Measurements from ENCODE around the gene GATA1.
"Not testable (repeated sequence)": the region's sequence is repeated elsewhere in the genome, so short reads cannot be mapped to it uniquely, and the experiment has no call there.

GATA1 gene

DNA sequence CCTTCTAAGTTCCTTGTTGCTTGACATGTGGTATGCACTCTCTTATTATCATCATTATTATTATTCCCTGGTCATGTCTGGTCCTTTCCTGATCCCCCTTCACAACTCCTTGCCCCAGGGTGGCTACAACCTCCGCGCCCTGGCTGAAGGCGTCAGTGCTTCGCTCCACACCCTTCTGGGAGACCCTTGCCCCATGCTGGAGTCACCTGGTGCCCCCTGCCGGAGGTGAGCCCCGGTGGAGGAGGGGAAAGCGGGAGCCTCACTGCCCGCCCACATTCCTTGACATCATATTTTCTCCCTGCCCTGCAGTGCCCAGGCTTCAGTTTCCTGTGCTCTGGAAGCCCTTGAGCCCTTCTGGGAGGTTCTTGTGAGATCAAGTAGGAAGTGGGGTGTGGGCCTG, 28.9 kb downstream of the GATA1 start:
- H3K4me3 ChIP-seq (ENCODE audit: low read depth, low read length) = no peak overlapping the region
- DNase-seq (ENCODE audit: low read depth) = no peak
- in situ Hi-C loops (cut with HindIII; ENCODE audit: low sequenced_read_pairs) = no loop called here
- TF ChIP-seq, protein P1, sequence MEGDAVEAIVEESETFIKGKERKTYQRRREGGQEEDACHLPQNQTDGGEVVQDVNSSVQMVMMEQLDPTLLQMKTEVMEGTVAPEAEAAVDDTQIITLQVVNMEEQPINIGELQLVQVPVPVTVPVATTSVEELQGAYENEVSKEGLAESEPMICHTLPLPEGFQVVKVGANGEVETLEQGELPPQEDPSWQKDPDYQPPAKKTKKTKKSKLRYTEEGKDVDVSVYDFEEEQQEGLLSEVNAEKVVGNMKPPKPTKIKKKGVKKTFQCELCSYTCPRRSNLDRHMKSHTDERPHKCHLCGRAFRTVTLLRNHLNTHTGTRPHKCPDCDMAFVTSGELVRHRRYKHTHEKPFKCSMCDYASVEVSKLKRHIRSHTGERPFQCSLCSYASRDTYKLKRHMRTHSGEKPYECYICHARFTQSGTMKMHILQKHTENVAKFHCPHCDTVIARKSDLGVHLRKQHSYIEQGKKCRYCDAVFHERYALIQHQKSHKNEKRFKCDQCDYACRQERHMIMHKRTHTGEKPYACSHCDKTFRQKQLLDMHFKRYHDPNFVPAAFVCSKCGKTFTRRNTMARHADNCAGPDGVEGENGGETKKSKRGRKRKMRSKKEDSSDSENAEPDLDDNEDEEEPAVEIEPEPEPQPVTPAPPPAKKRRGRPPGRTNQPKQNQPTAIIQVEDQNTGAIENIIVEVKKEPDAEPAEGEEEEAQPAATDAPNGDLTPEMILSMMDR (IDR thresholded peaks at IDR 0.05; ENCODE audit: low read depth, low read length, missing control alignments) = no peak

DNA sequence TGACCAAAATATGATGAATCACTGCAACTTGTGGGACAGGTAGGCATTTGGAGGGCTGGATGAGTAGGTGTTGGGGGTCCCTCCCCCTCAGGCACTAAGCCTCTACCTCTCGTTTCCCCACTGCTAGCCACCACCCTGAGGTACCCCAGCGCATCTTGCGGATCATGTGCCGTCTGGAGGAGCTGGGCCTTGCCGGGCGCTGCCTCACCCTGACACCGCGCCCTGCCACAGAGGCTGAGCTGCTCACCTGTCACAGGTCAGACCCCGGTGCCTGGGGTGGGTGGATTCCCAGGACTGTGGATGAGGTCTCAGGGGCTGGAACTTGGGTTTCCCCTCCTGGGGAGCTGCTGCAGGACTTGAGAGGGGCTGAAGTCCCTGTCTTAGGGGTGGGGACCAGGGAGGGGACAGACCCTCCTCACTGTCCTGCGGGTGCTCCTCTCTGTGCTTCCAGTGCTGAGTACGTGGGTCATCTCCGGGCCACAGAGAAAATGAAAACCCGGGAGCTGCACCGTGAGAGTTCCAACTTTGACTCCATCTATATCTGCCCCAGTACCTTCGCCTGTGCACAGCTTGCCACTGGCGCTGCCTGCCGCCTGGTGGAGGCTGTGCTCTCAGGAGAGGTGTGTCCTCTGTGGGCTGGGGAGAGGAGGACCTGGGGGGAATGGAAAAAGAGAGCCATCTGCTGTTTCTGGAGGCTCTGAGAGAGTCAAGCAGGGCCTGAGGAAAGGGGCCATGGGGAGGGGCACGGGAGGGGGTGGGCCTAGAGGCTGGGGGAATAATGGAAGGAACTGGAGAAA, 29.8 kb downstream of the GATA1 start:
- TF ChIP-seq, protein P1 (IDR thresholded peaks at IDR 0.05; ENCODE audit: low read depth, low read length, missing control alignments) = no peak
- DNase-seq (ENCODE audit: low read depth) = no peak
- H3K4me3 ChIP-seq (ENCODE audit: low read depth, low read length) = no peak overlapping the region
- in situ Hi-C loops (cut with HindIII; ENCODE audit: low sequenced_read_pairs) = no loop called here

DNA sequence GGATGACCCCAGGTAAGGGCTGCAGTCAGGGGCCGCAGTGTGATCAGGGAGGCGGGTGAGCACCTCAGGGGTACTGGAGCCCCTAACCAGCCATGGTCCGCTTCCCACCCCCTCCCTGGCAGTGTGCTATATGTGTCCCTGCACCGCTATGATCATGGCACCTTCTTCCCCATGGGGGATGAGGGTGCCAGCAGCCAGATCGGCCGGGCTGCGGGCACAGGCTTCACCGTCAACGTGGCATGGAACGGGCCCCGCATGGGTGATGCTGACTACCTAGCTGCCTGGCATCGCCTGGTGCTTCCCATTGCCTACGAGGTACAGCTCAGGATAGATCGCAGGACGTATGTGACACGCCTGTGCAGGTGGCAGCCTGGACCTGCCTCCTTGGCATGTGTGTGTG, 31.7 kb downstream of the GATA1 start:
- in situ Hi-C loops (cut with HindIII; ENCODE audit: low sequenced_read_pairs) = no loop called here
- no peak overlapping the region for H3K4me3 ChIP-seq (ENCODE audit: low read depth, low read length)
- TF ChIP-seq, protein P1 (IDR thresholded peaks at IDR 0.05; ENCODE audit: low read depth, low read length, missing control alignments) = no peak
- no peak for DNase-seq (ENCODE audit: low read depth)

DNA sequence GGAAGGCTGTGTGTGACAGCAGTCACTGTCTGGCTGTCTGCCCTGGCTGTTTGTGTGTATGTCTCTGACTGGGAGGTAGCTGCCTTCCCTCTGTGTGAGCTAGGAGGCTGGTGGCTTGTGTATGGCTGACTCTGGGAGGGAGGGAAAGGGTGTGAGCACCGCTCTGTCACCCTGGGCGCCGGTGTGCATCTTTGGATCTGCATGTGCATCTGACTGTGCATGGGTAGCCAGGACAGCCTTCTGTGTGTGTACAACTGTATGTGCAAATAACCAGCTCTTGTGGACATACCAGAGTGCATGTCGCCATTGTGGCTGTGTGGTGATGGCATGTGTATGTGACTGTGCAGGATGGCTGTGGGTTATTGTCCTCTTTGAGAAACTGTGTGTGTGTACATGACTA, 32.5 kb downstream of the GATA1 start:
- TF ChIP-seq, protein P1 (IDR thresholded peaks at IDR 0.05; ENCODE audit: low read depth, low read length, missing control alignments) = no peak
- no peak overlapping the region for H3K4me3 ChIP-seq (ENCODE audit: low read depth, low read length)
- in situ Hi-C loops (cut with HindIII; ENCODE audit: low sequenced_read_pairs) = no loop called here
- no peak for DNase-seq (ENCODE audit: low read depth)

DNA sequence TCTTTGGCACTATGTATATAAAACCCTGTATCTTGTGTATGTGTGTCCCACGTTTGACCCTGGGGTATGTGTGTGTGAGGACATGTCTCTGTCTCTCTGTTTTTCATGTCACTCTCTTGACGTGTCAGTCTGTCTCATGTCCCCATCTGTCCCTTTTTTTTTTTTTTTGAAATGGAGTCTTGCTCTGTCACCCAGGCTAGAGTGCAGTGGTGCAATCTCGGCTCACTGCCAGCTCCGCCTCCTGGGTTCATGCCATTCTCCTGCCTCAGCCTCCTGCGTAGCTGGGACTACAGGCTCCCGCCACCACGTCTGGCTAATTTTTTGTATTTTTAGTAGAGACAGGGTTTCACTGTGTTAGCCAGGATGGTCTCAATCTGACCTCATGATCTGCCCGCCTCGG, 33.0 kb downstream of the GATA1 start:
- DNase-seq (ENCODE audit: low read depth); H3K4me3 ChIP-seq (ENCODE audit: low read depth, low read length); in situ Hi-C loops (cut with HindIII; ENCODE audit: low sequenced_read_pairs): not testable (repeated sequence)

DNA sequence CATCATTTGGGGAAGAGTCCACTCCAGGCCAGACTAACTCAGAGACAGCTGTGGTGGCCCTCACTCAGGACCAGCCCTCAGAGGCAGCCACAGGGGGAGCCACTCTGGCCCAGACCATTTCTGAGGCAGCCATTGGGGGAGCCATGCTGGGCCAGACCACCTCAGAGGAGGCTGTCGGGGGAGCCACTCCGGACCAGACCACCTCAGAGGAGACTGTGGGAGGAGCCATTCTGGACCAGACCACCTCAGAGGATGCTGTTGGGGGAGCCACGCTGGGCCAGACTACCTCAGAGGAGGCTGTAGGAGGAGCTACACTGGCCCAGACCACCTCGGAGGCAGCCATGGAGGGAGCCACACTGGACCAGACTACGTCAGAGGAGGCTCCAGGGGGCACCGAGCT, 36.7 kb downstream of the GATA1 start:
- in situ Hi-C loops (cut with HindIII; ENCODE audit: low sequenced_read_pairs) = no loop called here
- no peak for DNase-seq (ENCODE audit: low read depth)
- TF ChIP-seq, protein P1 (IDR thresholded peaks at IDR 0.05; ENCODE audit: low read depth, low read length, missing control alignments) = no peak
- no peak overlapping the region for H3K4me3 ChIP-seq (ENCODE audit: low read depth, low read length)

DNA sequence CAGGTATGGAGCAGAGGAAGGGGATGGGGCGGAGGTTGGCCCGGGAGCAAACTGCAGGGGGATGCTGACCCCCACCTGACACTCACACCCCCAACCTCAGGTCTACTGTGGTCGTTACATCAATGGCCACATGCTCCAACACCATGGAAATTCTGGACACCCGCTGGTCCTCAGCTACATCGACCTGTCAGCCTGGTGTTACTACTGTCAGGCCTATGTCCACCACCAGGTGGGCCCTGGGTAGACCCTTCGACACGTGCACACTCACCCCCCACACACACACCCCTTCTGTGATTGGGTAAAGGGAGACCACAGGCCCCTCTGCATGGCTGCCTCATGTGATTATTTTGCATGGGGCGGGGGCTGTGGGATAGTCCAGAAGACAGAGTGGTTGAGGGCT, 37.7 kb downstream of the GATA1 start:
- no peak for DNase-seq (ENCODE audit: low read depth)
- in situ Hi-C loops (cut with HindIII; ENCODE audit: low sequenced_read_pairs) = no loop called here
- H3K4me3 ChIP-seq (ENCODE audit: low read depth, low read length) = no peak overlapping the region
- TF ChIP-seq, protein P1 (IDR thresholded peaks at IDR 0.05; ENCODE audit: low read depth, low read length, missing control alignments) = no peak

Measured in astrocyte of the cerebellum (primary cell).